Ishikawa (cell line): Measurements from ENCODE around the gene PHLPP2.

Experiments used
- CEBPB ChIP-seq: IDR thresholded peaks from 2 replicates; pipeline ENCODE4 v1.6.1; 2012
- CREB1 ChIP-seq: IDR thresholded peaks from 2 replicates; pipeline ENCODE4 v1.6.1; 2012; ENCODE audit warnings: low read depth
- EGR1 ChIP-seq: IDR thresholded peaks from 2 replicates; pipeline ENCODE4 v1.6.1; 2012
- EP300 ChIP-seq: IDR thresholded peaks from 2 replicates; pipeline ENCODE4 v1.6.1; 2012; ENCODE audit warnings: borderline replicate concordance
- MAX ChIP-seq: IDR thresholded peaks from 2 replicates; pipeline ENCODE4 v1.6.1; 2012
- RAD21 ChIP-seq: IDR thresholded peaks from 2 replicates; pipeline ENCODE4 v1.6.1; 2012; ENCODE audit warnings: low read depth
- REST ChIP-seq: IDR thresholded peaks from 2 replicates; pipeline ENCODE4 v1.6.1; 2012; ENCODE audit warnings: low read depth, mild to moderate bottlenecking
- TAF1 ChIP-seq: IDR thresholded peaks from 2 replicates; pipeline ENCODE4 v1.6.1; 2012; ENCODE audit warnings: low read depth, mild to moderate bottlenecking
- TCF12 ChIP-seq: IDR thresholded peaks from 2 replicates; pipeline ENCODE4 v1.6.1; 2012; ENCODE audit warnings: low read depth
- USF1 ChIP-seq: IDR thresholded peaks from 2 replicates; pipeline ENCODE4 v1.6.1; 2012
- YY1 ChIP-seq: IDR thresholded peaks from 2 replicates; pipeline ENCODE4 v1.6.1; 2012; ENCODE audit warnings: low read depth

DNA sequence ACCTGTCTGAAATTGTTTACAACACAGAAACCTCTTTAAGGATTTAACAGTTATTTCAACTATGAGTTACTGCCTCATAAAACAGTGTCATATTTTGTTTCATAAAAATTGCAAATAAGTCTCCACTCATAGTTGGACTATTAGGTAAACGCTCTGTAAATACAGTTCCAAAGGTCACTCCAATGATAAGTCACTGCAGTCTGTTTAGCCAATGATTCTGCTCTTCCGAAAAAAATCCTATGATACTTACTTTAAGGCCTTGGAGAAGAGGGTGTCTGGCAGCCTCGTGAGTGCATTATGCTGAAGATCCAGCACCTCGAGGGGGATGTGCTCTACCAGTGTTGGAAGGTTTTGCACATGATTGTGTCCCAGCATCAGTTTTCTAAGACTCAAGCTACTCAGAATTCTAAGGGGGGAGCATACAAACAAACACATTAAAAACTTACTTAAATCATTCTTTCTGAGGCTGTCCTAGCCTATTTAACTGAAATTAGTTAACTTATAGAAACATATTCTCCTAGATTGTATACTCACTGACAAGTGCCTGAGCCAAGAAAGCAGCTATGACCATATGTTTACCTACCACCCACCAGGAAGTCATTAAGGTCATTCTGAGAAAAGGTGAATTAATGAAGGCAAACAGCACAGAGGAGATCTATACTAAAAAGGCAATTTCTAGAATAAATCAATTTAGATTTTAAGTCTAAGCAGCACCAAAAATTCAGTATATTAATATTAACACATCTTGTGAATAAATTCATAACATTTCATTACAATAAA is 57.4 kb downstream of the PHLPP2 start:
- TF ChIP-seq REST = no peak
- no peak for TF ChIP-seq MAX
- TF ChIP-seq EP300 = no peak
- no peak for TF ChIP-seq YY1
- no peak for TF ChIP-seq TAF1
- no peak for TF ChIP-seq RAD21
- TF ChIP-seq CEBPB = no peak
- TF ChIP-seq CREB1 = no peak
- TF ChIP-seq USF1 = no peak
- no peak for TF ChIP-seq TCF12
- TF ChIP-seq EGR1 = no peak
